ENCODE data around the gene SLC35F3.

Gene SLC35F3

GRCh38 chr1:233971753-233972152 is 67.3 kb downstream of the SLC35F3 start:
- Histone ChIP-seq H3K36me3 (ENCODE audit: low read length) (no peaks in the 10 kb centered on the region), H3F3A (ENCODE audit: insufficient read depth) (no peaks in the 10 kb centered on the region), H3K4me3 (ENCODE audit: insufficient read depth, low read length, poor library complexity, severe bottlenecking) (no peak overlapping the region), H3K27ac (ENCODE audit: low read depth, low read length) (no peak overlapping the region), H3K9me3 (ENCODE audit: insufficient read depth, low read length) (no peaks in the 10 kb centered on the region), H3K4me2 (ENCODE audit: low read depth, low read length, poor library complexity, severe bottlenecking) (no peak overlapping the region), H4K20me1 (ENCODE audit: low read depth, low read length) (no peaks in the 10 kb centered on the region), H2AFZ (ENCODE audit: low read depth, low read length, severe bottlenecking) (no peak overlapping the region), H3K79me2 (ENCODE audit: insufficient read depth, low read length) (no peaks in the 10 kb centered on the region), H3K9ac (ENCODE audit: low read length) (no peak overlapping the region), H3K27me3 (ENCODE audit: low read length) (0 out of 2 replicates have a peak, but pooled peaks cover 3% of the 10 kb centered on the region), H3K9me2 (replicated peaks; ENCODE audit: insufficient read depth, low read length) (no peaks in the 10 kb centered on the region)
- TF ChIP-seq CTCF (IDR thresholded peaks at IDR 0.05; ENCODE audit: insufficient read depth, low read length, poor library complexity, severe bottlenecking) = no peak
- no peak for TF ChIP-seq EZH2phosphoT487 (conservative IDR thresholded peaks at IDR 0.05; ENCODE audit: low read length)

- Histone ChIP-seq H3K27ac (ENCODE audit: low read depth, low read length) (no peak overlapping the region), H3K79me2 (ENCODE audit: insufficient read depth, low read length) (no peaks in the 10 kb centered on the region), H3K9ac (ENCODE audit: low read length) (no peak overlapping the region), H3F3A (ENCODE audit: insufficient read depth) (no peaks in the 10 kb centered on the region), H3K9me2 (replicated peaks; ENCODE audit: insufficient read depth, low read length) (no peaks in the 10 kb centered on the region), H3K4me2 (ENCODE audit: low read depth, low read length, poor library complexity, severe bottlenecking) (no peak overlapping the region), H3K36me3 (ENCODE audit: low read length) (no peaks in the 10 kb centered on the region), H4K20me1 (ENCODE audit: low read depth, low read length) (no peaks in the 10 kb centered on the region), H3K9me3 (ENCODE audit: insufficient read depth, low read length) (no peaks in the 10 kb centered on the region), H2AFZ (ENCODE audit: low read depth, low read length, severe bottlenecking) (no peak overlapping the region), H3K4me3 (ENCODE audit: insufficient read depth, low read length, poor library complexity, severe bottlenecking) (no peak overlapping the region), H3K27me3 (ENCODE audit: low read length) (0 out of 2 replicates have a peak, but pooled peaks cover 3% of the 10 kb centered on the region)
- TF ChIP-seq CTCF (IDR thresholded peaks at IDR 0.05; ENCODE audit: insufficient read depth, low read length, poor library complexity, severe bottlenecking) (no peak), EZH2phosphoT487 (conservative IDR thresholded peaks at IDR 0.05; ENCODE audit: low read length) (no peak)
Measured at GRCh38 chr1:233972563-233972950, 68.1 kb downstream of the SLC35F3 start.

- Histone ChIP-seq H3K36me3 (ENCODE audit: low read length) (no peaks in the 10 kb centered on the region), H3K4me2 (ENCODE audit: low read depth, low read length, poor library complexity, severe bottlenecking) (no peak overlapping the region), H3K27me3 (ENCODE audit: low read length) (no peaks in the 10 kb centered on the region), H3K9ac (ENCODE audit: low read length) (no peak overlapping the region), H3K79me2 (ENCODE audit: insufficient read depth, low read length) (no peaks in the 10 kb centered on the region), H2AFZ (ENCODE audit: low read depth, low read length, severe bottlenecking) (no peak overlapping the region), H3F3A (ENCODE audit: insufficient read depth) (no peaks in the 10 kb centered on the region), H3K27ac (ENCODE audit: low read depth, low read length) (no peak overlapping the region), H3K9me3 (ENCODE audit: insufficient read depth, low read length) (no peaks in the 10 kb centered on the region), H3K4me3 (ENCODE audit: insufficient read depth, low read length, poor library complexity, severe bottlenecking) (no peak overlapping the region), H3K9me2 (replicated peaks; ENCODE audit: insufficient read depth, low read length) (no peaks in the 10 kb centered on the region), H4K20me1 (ENCODE audit: low read depth, low read length) (no peaks in the 10 kb centered on the region)
- TF ChIP-seq CTCF (IDR thresholded peaks at IDR 0.05; ENCODE audit: insufficient read depth, low read length, poor library complexity, severe bottlenecking) = no peak
- no peak for TF ChIP-seq EZH2phosphoT487 (conservative IDR thresholded peaks at IDR 0.05; ENCODE audit: low read length)
Measured at GRCh38 chr1:233972951-233973635, 68.6 kb downstream of the SLC35F3 start.
